ENCODE data around the gene SMAD4. TPM values are rescaled to one million over a fixed set of nuclear protein-coding genes. Genes with fewer than 3 reads are reported as not detected.

Gene SMAD4
- total RNA-seq, 1 donor from 2014 or later = 87.2 TPM

DNA sequence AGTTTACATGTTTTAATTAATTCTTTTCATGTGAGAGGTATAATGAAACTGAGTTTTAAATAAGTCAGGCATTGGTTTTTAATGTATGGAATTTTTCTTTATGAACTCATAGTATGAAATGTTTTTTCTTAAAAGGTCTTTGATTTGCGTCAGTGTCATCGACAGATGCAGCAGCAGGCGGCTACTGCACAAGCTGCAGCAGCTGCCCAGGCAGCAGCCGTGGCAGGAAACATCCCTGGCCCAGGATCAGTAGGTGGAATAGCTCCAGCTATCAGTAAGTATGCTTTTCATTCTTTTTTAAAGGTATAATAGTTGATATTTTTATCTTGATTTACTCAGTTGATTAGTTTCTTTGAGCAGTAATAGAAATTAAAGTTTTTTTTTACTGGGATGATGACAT, 46.5 kb downstream of the SMAD4 start:
- Mint-ChIP-seq H3K9me3 (ENCODE audit: unreplicated experiment) (no peaks in the 10 kb centered on the region), H3K4me1 (ENCODE audit: unreplicated experiment) (no peaks in the 10 kb centered on the region), H3K36me3 (ENCODE audit: low read depth, unreplicated experiment) (peaks cover 15% of the 10 kb centered on the region), H3K27ac (ENCODE audit: unreplicated experiment) (no peak overlapping the region), H3K27me3 (ENCODE audit: unreplicated experiment) (no peaks in the 10 kb centered on the region), H3K4me3 (ENCODE audit: unreplicated experiment) (peak overlapping the region; percentile 43)
- TF ChIP-seq, protein P1, sequence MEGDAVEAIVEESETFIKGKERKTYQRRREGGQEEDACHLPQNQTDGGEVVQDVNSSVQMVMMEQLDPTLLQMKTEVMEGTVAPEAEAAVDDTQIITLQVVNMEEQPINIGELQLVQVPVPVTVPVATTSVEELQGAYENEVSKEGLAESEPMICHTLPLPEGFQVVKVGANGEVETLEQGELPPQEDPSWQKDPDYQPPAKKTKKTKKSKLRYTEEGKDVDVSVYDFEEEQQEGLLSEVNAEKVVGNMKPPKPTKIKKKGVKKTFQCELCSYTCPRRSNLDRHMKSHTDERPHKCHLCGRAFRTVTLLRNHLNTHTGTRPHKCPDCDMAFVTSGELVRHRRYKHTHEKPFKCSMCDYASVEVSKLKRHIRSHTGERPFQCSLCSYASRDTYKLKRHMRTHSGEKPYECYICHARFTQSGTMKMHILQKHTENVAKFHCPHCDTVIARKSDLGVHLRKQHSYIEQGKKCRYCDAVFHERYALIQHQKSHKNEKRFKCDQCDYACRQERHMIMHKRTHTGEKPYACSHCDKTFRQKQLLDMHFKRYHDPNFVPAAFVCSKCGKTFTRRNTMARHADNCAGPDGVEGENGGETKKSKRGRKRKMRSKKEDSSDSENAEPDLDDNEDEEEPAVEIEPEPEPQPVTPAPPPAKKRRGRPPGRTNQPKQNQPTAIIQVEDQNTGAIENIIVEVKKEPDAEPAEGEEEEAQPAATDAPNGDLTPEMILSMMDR (IDR thresholded peaks at IDR 0.05; ENCODE audit: unreplicated experiment) = no peak
- no peak for DNase-seq (ENCODE audit: low spot score)

DNA sequence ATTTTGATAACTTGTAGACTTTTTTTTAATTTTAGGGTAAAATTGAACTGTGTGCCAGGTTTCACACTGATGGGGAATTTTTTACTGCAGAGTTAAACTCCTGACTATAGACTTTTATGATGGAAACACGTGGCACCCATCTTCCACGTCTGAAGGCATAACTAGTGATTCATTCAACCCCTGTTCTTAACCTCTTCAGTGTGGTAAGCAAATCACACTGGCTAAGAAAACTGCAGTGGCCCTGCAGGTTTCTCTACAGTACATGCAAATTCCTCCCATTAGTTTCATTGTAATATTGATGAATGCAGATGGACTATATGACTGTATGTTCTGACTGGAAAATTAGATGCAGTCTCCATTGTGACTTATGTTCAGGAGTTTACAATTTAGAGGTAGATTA, 47.2 kb downstream of the SMAD4 start:
- Mint-ChIP-seq H3K4me1 (ENCODE audit: unreplicated experiment) (no peaks in the 10 kb centered on the region), H3K36me3 (ENCODE audit: low read depth, unreplicated experiment) (peaks cover 15% of the 10 kb centered on the region), H3K9me3 (ENCODE audit: unreplicated experiment) (no peaks in the 10 kb centered on the region), H3K4me3 (ENCODE audit: unreplicated experiment) (no peak overlapping the region), H3K27me3 (ENCODE audit: unreplicated experiment) (no peaks in the 10 kb centered on the region), H3K27ac (ENCODE audit: unreplicated experiment) (no peak overlapping the region)
- DNase-seq (ENCODE audit: low spot score) = no peak
- TF ChIP-seq, protein P1 (IDR thresholded peaks at IDR 0.05; ENCODE audit: unreplicated experiment) = no peak

- Mint-ChIP-seq H3K27me3 (ENCODE audit: unreplicated experiment) (no peaks in the 10 kb centered on the region), H3K27ac (ENCODE audit: unreplicated experiment) (no peak overlapping the region), H3K9me3 (ENCODE audit: unreplicated experiment) (no peaks in the 10 kb centered on the region), H3K4me1 (ENCODE audit: unreplicated experiment) (no peaks in the 10 kb centered on the region), H3K4me3 (ENCODE audit: unreplicated experiment) (no peak overlapping the region), H3K36me3 (ENCODE audit: low read depth, unreplicated experiment) (peaks cover 19% of the 10 kb centered on the region)
- TF ChIP-seq, protein P1 (IDR thresholded peaks at IDR 0.05; ENCODE audit: unreplicated experiment) = no peak
- DNase-seq (ENCODE audit: low spot score) = no peak
Observed at GRCh38 chr18:51078026-51078425, 48.0 kb downstream of the SMAD4 start.

GRCh38 chr18:51082571-51083267, 52.7 kb downstream of the SMAD4 start:
- Mint-ChIP-seq H3K4me1 (ENCODE audit: unreplicated experiment) (no peaks in the 10 kb centered on the region), H3K4me3 (ENCODE audit: unreplicated experiment) (no peak overlapping the region), H3K27ac (ENCODE audit: unreplicated experiment) (peak overlapping the region; percentile 37), H3K36me3 (ENCODE audit: low read depth, unreplicated experiment) (peaks cover 40% of the 10 kb centered on the region), H3K9me3 (ENCODE audit: unreplicated experiment) (no peaks in the 10 kb centered on the region), H3K27me3 (ENCODE audit: unreplicated experiment) (peaks cover 2% of the 10 kb centered on the region)
- TF ChIP-seq, protein P1 (IDR thresholded peaks at IDR 0.05; ENCODE audit: unreplicated experiment) = no peak
- DNase-seq (ENCODE audit: low spot score) = no peak

- Mint-ChIP-seq H3K9me3 (ENCODE audit: unreplicated experiment) (no peaks in the 10 kb centered on the region), H3K27me3 (ENCODE audit: unreplicated experiment) (peaks cover 2% of the 10 kb centered on the region), H3K27ac (ENCODE audit: unreplicated experiment) (no peak overlapping the region), H3K36me3 (ENCODE audit: low read depth, unreplicated experiment) (peaks cover 47% of the 10 kb centered on the region), H3K4me1 (ENCODE audit: unreplicated experiment) (no peaks in the 10 kb centered on the region), H3K4me3 (ENCODE audit: unreplicated experiment) (no peak overlapping the region)
- TF ChIP-seq, protein P1 (IDR thresholded peaks at IDR 0.05; ENCODE audit: unreplicated experiment) = no peak
- no peak for DNase-seq (ENCODE audit: low spot score)
Observed at GRCh38 chr18:51083398-51083797, 53.4 kb downstream of the SMAD4 start.
